HG02938 (cell line): ENCODE data around the gene ARSB.

ENCODE experiments used
- ATAC-seq: cut with Tn5 transposase; IDR thresholded peaks from one replicate; pipeline ENCODE4 v1.9.1; 2021; ENCODE audit warnings: mild to moderate bottlenecking, moderate library complexity; ENCODE audit not compliant: unreplicated experiment

Gene ARSB

DNA sequence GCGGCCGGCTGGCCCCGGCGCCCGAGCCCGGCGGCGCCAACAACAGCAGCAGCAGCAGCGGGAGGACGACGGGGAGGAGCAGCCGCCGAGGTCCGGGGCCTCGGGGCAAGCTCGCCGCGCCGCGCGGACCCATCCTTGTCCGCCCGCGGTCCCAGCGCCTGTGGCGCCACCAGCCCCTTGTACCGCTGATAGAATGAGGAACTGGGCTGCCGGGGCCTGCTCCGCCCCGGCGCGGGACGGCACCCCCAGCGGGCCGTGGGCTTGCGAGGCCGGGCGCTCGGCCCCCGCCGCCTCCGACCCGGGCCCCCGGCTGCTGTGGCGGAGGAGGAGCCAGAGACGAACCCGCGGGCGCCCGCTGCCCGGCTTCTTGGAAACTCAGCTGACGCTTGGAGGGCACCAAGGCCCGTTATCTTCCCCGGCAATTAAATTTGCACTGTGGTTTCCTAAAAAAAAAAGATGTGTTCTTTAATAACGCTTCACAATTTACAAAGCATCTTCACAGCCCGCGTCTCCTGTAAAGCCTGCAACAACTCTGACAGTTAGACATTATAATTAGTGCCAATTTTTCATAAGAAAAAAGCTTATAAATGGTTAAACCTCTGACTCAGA is at the start of gene ARSB:
Gene ARSB (minus strand): TSS at position 195 of the 609 bp plus-strand sequence. CDS start 62 bp downstream, at position 133.
- peak; percentile 39 for ATAC-seq

DNA sequence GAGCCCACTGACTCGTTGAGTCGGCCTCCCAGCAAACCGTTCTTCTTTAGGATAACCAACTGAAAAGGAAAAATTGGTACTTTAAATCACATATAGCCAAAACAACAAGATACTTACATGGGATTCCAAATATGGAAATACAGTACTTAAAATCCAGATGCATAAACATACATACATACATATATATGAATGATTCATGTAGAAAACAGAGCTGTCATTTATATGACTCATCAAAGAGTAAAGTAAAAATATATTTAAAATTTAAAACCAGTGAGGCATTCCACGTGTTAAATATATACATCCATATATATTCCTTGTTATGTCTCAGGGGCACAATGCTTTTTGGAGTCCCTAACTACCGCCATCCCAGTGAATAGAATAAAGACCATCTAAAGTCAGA is 47.7 kb upstream of the ARSB start:
- no peak for ATAC-seq

DNA sequence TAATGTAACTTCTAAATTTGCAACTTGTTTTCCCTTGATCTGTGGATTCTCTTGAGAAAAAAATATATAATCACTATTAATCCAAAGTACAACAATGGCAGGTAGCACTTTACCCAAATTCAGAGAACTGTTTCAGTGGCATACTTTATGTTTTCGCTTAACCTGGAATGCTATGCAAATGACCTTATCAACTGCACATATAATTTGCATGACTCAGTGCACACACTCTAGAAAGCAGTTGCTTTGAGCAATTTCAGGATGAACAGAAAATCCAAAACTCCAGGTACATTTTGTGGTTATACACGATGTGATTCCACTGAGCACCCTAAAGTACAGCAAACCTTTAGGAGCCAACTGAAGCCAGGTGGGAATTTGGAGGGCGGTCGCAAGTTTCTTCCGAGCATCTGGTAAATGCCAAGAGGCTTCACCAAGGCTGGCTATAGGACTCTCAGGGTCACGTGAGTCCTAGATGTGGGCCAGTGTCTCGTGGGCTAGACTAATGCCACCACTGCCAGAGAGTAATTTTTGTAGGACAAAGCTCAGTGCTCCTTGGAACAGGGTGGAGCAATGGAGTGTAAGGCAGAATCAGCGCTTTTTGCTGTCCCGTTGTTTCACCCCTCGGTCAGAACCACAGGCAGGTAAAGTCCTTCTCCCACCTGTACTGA is 47.1 kb upstream of the ARSB start:
- no peak for ATAC-seq

DNA sequence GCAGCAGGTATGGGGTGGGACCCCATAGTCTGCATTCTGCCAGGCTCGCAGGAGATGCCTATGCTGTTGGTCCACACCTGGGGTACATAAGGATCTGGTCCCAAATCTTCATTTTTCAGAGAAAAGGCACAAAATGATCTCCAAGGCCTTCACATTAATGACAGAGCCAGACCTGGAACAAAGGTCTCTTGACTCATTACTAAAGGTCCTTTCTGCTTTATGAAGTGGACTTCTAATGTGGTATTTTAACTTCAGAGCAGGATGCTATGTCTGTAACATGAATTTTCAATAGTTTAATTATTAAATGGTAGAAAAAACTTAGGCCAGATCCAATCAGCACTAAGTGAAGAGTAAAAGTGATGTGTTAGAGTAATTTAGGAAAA is 46.4 kb upstream of the ARSB start:
- no peak for ATAC-seq

- no peak for ATAC-seq
These were observed 45.8 kb upstream of the ARSB start for GRCh38 chr5:79030663-79031484.

GRCh38 chr5:79025054-79025472 is 40.0 kb upstream of the ARSB start:
- ATAC-seq = no peak

GRCh38 chr5:79023947-79024346 is 38.8 kb upstream of the ARSB start:
- ATAC-seq = no peak

DNA sequence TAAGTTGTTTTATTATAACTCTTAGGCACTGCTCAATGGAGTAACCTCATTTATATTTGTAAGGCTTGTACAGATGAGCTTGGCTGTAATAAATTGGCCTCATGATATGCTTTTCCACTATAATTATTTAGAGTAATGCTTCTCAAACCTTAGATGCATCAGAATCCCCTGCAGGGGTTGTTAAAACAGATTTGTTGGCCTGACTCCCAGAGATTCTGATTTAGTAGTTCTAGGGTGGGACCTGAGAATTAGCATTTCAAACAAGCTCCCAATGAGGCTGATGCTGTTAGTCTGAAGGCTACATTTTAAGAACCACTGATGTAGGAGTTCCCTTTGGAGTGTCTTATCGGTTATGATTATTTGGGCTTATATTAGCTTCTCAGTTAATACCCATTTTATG is 38.2 kb upstream of the ARSB start:
- no peak for ATAC-seq

DNA sequence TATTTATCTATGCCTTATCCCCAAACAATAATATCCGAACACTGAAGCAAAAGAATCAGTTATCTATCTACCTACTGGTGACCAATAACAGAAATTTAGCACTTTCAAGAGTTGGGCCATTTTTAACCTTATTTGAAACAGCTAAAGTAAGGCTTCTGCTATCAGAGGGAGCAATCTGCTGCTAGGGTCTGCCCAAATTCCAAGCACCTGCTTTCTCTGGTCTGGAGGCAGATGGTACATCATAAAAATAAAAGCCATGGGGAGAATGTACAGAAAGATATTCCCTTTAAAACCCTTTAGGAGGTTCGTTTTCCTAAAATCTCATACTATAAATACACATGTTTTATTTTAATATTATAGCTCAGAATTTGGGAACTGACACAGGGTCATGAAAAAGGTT is 37.7 kb upstream of the ARSB start:
- ATAC-seq = no peak

DNA sequence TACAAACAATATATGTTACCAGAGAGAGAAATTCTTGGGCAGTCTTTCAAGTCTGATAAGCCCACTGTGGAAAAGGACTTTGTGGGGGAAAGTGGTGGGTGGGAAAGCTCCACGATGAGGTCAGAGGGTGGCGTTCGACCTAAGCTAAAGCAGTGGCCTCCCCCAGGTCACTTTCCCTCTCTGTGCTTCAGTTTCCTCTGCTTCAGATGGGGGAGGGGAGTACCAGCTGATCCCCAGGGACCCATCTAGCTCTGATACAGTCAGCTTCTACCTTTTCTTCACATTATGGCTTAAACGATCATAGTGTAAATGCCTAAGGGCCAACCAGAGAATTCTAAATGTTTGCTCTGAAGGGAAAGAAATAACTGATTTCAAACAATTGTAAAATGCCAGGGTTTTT is 36.6 kb upstream of the ARSB start:
- ATAC-seq = no peak

DNA sequence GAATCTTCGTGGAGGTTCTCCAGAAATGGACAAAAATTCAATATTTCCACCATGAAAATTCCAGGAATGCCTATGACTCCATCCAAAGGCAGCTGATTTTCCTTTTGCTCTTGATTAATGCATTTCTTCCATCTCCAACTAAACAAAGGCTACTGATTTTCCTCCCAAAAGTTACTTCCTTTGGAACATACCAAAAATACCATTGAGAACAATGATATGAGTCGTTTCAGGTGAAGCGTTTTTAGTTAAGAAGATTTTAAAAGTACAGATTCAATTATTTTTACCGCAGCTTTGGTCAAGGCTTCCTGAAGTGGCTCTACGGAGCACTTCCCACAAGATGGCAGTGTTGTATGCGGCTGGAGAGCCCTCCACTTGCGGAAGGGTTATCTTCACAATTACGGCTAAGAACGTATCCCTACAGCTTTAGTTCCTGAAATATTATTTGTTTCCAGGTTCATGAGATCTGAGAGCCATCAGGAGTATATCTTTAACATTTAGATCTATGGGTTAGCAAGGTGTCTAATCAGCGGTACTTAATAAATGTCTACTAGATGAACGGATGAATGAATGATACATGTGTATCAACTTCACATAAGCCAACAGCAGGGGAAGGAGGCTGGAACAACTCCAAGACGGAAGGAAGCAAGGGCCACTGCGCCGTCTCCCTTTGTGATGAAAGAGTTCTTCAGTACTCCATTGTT is 35.9 kb upstream of the ARSB start:
- ATAC-seq = no peak

DNA sequence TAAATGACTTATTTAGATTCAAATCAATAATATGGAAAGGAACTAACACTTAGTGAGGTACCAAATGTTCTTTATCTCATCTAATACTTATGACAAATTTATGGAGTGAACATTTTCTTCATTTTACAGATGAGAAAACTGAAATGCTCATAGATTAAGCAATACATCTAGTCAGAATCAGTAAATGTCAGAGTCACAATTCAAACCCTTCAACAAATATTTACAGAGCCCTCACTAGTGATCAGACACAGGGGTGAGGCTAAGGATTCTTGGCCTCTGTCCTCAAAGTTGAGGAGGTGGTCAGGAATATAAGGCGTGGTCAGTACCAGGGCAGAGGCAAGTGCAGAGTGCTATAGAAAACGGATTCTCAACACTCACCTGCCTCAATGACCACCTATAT is 29.5 kb upstream of the ARSB start:
- no peak for ATAC-seq

GRCh38 chr5:79011869-79012268 is 26.8 kb upstream of the ARSB start:
- no peak for ATAC-seq

DNA sequence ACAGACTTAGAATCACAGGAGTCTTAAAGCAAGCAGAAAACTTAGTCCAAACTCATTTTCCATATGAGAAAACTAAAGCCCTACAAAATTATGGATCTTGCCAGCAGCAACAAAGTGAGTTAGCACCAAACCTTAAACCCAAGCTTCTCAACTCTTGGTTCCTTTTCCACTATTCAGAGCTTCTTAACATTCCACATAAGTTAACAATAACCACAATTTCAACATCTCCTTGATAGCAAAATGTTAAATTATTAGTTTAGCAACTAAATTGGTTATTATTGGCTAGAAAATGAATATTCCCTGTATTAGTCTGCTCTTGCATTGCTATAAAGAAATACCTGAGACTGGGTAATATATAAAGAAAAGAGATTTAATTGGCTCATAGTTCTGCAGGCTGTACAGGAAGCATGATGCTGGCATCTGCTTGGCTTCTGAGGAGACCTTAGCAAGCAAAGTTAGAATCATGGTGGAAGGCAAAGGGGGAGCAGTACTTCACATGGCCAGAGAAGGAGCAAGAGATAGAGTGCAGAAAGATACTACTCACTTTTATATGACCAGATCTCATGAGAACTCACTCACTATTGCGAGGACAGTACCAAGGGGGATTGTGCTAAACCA is 26.2 kb upstream of the ARSB start:
- no peak for ATAC-seq

DNA sequence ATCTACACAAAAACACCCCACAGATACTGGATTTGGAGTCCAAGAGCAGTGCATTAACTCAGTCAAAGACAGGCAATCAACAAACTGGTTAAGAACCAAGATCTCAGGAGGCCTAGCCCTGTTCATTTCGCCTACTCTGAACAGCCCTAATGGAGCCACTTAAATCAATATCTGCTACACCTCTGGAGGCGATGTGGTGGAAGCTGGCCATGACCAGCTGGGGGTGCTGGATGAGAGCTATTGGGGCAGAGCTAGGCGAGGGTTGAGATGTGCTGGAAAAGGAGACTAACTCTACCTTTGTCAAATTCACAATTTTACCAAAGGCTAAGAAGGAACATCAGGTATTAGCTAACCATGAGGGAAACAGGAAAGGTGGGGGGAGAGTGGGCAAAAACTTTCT is 23.3 kb upstream of the ARSB start:
- no peak for ATAC-seq

- ATAC-seq = no peak
These were observed 22.8 kb upstream of the ARSB start for GRCh38 chr5:79007872-79008271.

- no peak for ATAC-seq
These were observed 21.0 kb upstream of the ARSB start for GRCh38 chr5:79005936-79006631.

- no peak for ATAC-seq
These were observed 20.0 kb upstream of the ARSB start for GRCh38 chr5:79005151-79005550.

GRCh38 chr5:79002374-79002773 is 17.3 kb upstream of the ARSB start:
- ATAC-seq = no peak

- no peak for ATAC-seq
These were observed 16.4 kb upstream of the ARSB start for GRCh38 chr5:79001471-79001870.
